ENCODE measurements around the gene CSNK1G2.

The CSNK1G2 gene

GRCh38 chr19:1968279-1969175 is 27.6 kb downstream of the CSNK1G2 start:
- no peak for DNase-seq (ENCODE audit: low read depth in 2 of 2)

- no peak for DNase-seq (ENCODE audit: low read depth in 2 of 2)
Observed at GRCh38 chr19:1969176-1970002, 28.4 kb downstream of the CSNK1G2 start.

GRCh38 chr19:1970003-1970805 is 29.2 kb downstream of the CSNK1G2 start:
- no peak for DNase-seq (ENCODE audit: low read depth in 2 of 2)

- DNase-seq (ENCODE audit: low read depth in 2 of 2), result no peak
Observed at GRCh38 chr19:1970806-1971502, 30.0 kb downstream of the CSNK1G2 start.

GRCh38 chr19:1974381-1975161 is 33.6 kb downstream of the CSNK1G2 start:
- DNase-seq (ENCODE audit: low read depth in 2 of 2), result no peak

- no peak for DNase-seq (ENCODE audit: low read depth in 2 of 2)
Observed at GRCh38 chr19:1975162-1975480, 34.1 kb downstream of the CSNK1G2 start.

GRCh38 chr19:1977120-1977519 is 36.1 kb downstream of the CSNK1G2 start:
- DNase-seq (ENCODE audit: low read depth in 2 of 2), result no peak

GRCh38 chr19:1978346-1978894 is 37.4 kb downstream of the CSNK1G2 start:
- DNase-seq (ENCODE audit: low read depth in 2 of 2), result no peak

GRCh38 chr19:1979017-1979416 is 38.0 kb downstream of the CSNK1G2 start:
- DNase-seq (ENCODE audit: low read depth in 2 of 2), result no peak

- DNase-seq (ENCODE audit: low read depth in 2 of 2), result no peak
Observed at GRCh38 chr19:1979642-1980041, 38.7 kb downstream of the CSNK1G2 start.

- no peak for DNase-seq (ENCODE audit: low read depth in 2 of 2)
Observed at GRCh38 chr19:1980091-1980808, 39.3 kb downstream of the CSNK1G2 start.

- DNase-seq (ENCODE audit: low read depth in 2 of 2), result no peak
Observed at GRCh38 chr19:1980809-1981181, 39.8 kb downstream of the CSNK1G2 start.

GRCh38 chr19:1981253-1981652 is 40.3 kb downstream of the CSNK1G2 start:
- DNase-seq (ENCODE audit: low read depth in 2 of 2), result no peak

GRCh38 chr19:1984357-1984756 is 43.4 kb downstream of the CSNK1G2 start:
- no peak for DNase-seq (ENCODE audit: low read depth in 2 of 2)

- DNase-seq (ENCODE audit: low read depth in 2 of 2), result no peak
Observed at GRCh38 chr19:1985588-1986356, 44.8 kb downstream of the CSNK1G2 start.

- DNase-seq (ENCODE audit: low read depth in 2 of 2), result no peak
Observed at GRCh38 chr19:1986357-1987162, 45.6 kb downstream of the CSNK1G2 start.

GRCh38 chr19:1987197-1988187 is 46.5 kb downstream of the CSNK1G2 start:
- DNase-seq (ENCODE audit: low read depth in 2 of 2), result no peak

Data from stimulated activated CD8-positive, alpha-beta memory T cell treated with anti-CD3 and anti-CD28 coated beads, Interleukin-2, amount 100 ng/mL, for 1 hour (primary cell).